ENCODE data around the gene PEF1. TPM values are rescaled to one million over a fixed set of nuclear protein-coding genes. Genes with fewer than 3 reads are reported as not detected.

The PEF1 gene
- total RNA-seq, 1 experiment from 2014 or later = 40.3 TPM

DNA sequence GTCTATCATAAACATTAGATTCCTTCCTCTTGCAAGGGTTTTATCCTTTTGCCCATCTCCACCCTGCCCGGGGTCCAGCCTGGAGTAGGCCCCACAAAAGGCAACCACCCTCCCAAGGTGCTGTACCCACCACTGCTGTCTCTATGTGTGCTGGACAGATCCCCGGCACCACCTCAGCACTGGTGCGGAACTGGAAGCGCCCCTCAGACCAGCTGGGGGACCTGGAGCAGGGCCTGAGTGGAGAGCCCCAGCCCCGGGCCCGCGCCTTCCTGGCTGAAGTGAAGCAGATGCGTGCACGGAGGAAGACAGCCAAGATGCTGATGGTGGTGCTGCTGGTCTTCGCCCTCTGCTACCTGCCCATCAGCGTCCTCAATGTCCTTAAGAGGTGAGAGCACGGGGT, 21.3 kb downstream of the PEF1 start:
- H3K4me2 ChIP-seq (ENCODE audit: insufficient read depth, insufficient read length, low read length) = no peak overlapping the region
- TF ChIP-seq, protein P1, sequence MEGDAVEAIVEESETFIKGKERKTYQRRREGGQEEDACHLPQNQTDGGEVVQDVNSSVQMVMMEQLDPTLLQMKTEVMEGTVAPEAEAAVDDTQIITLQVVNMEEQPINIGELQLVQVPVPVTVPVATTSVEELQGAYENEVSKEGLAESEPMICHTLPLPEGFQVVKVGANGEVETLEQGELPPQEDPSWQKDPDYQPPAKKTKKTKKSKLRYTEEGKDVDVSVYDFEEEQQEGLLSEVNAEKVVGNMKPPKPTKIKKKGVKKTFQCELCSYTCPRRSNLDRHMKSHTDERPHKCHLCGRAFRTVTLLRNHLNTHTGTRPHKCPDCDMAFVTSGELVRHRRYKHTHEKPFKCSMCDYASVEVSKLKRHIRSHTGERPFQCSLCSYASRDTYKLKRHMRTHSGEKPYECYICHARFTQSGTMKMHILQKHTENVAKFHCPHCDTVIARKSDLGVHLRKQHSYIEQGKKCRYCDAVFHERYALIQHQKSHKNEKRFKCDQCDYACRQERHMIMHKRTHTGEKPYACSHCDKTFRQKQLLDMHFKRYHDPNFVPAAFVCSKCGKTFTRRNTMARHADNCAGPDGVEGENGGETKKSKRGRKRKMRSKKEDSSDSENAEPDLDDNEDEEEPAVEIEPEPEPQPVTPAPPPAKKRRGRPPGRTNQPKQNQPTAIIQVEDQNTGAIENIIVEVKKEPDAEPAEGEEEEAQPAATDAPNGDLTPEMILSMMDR (conservative IDR thresholded peaks at IDR 0.05) = no peak
- WGBS (ENCODE audit: extremely low coverage, insufficient read length, low lambda C conversion rate) = no CpG with 5 or more reads among the region's 12 CpGs

More for the DNA sequence above, 21.3 kb downstream of the PEF1 start:
- Histone ChIP-seq H4K20me1 (ENCODE audit: control insufficient read depth, insufficient read depth, insufficient read length) (peaks cover 2% of the 10 kb centered on the region), H2BK15ac (ENCODE audit: low read depth, low read length) (no peak overlapping the region), H3K27ac (ENCODE audit: insufficient read length, low read depth, low read length) (no peak overlapping the region), H3K27me3 (ENCODE audit: insufficient read depth, low read length) (no peaks in the 10 kb centered on the region), H2BK20ac (ENCODE audit: low read depth, low read length, poor library complexity, severe bottlenecking) (no peak overlapping the region), H4K8ac (replicated peaks; ENCODE audit: insufficient read length, low read depth, low read length) (no peak overlapping the region), H3K4ac (ENCODE audit: low read depth, low read length) (no peak overlapping the region), H3K79me1 (ENCODE audit: insufficient read depth, low read depth, low read length, poor library complexity, severe bottlenecking) (no peaks in the 10 kb centered on the region), H3K9me3 (ENCODE audit: control insufficient read depth, low read depth, low read length) (no peaks in the 10 kb centered on the region), H2AFZ (ENCODE audit: low read length) (no peak overlapping the region), H3K9ac (ENCODE audit: extremely low read depth, insufficient read length, low read length) (no peak overlapping the region), H2AK5ac (ENCODE audit: insufficient read length, low read length) (no peak overlapping the region), H3K23ac (ENCODE audit: insufficient read length, low read depth, low read length) (no peak overlapping the region), H3K56ac (ENCODE audit: insufficient read length, low read depth, low read length) (no peak overlapping the region), H2BK120ac (ENCODE audit: low read depth, low read length, poor library complexity, severe bottlenecking) (no peak overlapping the region), H3K18ac (ENCODE audit: insufficient read length, low read depth, low read length) (no peak overlapping the region), H3K4me1 (ENCODE audit: insufficient read depth, low read length) (no peaks in the 10 kb centered on the region), H2BK12ac (ENCODE audit: insufficient read length, low read depth, low read length) (no peak overlapping the region), H3K14ac (ENCODE audit: insufficient read depth, low read length) (no peak overlapping the region), H3K23me2 (ENCODE audit: insufficient read length, low read depth, low read length, poor library complexity, severe bottlenecking) (no peaks in the 10 kb centered on the region), H4K91ac (ENCODE audit: insufficient read length, low read depth, low read length) (no peak overlapping the region), H2BK5ac (ENCODE audit: insufficient read length, low read length) (no peak overlapping the region), H3T11ph (ENCODE audit: low read length) (no peak overlapping the region), H4K5ac (ENCODE audit: insufficient read length, low read depth, low read length) (no peak overlapping the region), H3K79me2 (ENCODE audit: insufficient read depth, low read length) (no peaks in the 10 kb centered on the region)
- Mint-ChIP-seq H3K4me3 (no peak overlapping the region), H3K27ac (no peak overlapping the region; a peak in 1 of 7 replicates), H3K9me3 (no peaks in the 10 kb centered on the region), H3K4me1 (peaks cover 7 to 18% of the 10 kb centered on the region in 2 experiments), H3K27me3 (ENCODE audit: low read depth) (peaks cover 13% of the 10 kb centered on the region), H3K36me3 (ENCODE audit: insufficient read depth in 1 of 3, low read depth in 3 of 3) (peaks cover 0 to 5% (median 0%) of the 10 kb centered on the region in 3 experiments; a peak in 3 of 7 replicates)
- DNase-seq = no peak
